ENCODE data around the gene DNM3. TPM values are rescaled to one million over a fixed set of nuclear protein-coding genes. Genes with fewer than 3 reads are reported as not detected.

DNM3 gene
- total RNA-seq, 1 donor from 2014 or later: 2.1 TPM

DNA sequence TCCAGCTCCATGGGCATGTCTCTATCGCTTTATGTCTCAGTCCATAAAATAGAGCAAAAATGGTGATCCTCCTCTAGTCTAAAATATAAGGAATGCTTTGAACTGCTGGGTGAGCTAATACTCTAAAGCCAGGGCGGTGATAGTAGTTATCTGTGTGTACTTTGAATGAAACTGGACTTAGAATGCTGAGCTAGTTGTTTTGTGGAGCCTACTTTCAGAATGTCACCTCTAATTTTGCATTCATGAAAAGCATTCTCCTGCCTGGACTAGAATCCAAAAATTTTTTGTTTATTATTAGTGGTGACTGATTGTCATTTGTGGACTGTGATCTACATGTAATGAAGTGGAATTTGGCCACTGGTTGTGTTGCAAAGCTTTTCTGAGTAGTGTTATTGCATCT lies 337.6 kb downstream of the DNM3 start:
- DNase-seq (no peak), ATAC-seq (ENCODE audit: low read depth) (no peak)
- H3K36me3 Mint-ChIP-seq (ENCODE audit: low read depth): peaks cover 3% of the 10 kb centered on the region
- ChIA-PET POLR2A (interaction anchor here (1.2 to 4.1 kb wide), 2 partner anchors 180 to 214 kb away, joined by 5 to 44 read pairs; no protein-coding TSS in a partner anchor), CTCF (interaction anchor here (0.8 to 1.1 kb wide), 2 partner anchors 176 to 221 kb away, joined by 3 read pairs; no protein-coding TSS in a partner anchor)
- no peak overlapping the region for H3K4me3 Mint-ChIP-seq
- H3K4me1 Mint-ChIP-seq: peaks cover 35% of the 10 kb centered on the region
- H3K27ac Mint-ChIP-seq: no peak overlapping the region
- no peaks in the 10 kb centered on the region for H3K9me3 Mint-ChIP-seq
- no peaks in the 10 kb centered on the region for H3K27me3 Mint-ChIP-seq
- intact Hi-C loops (cut with micrococcal nuclease): no loop called here
- no peak for TF ChIP-seq CTCF (IDR thresholded peaks at IDR 0.05)

DNA sequence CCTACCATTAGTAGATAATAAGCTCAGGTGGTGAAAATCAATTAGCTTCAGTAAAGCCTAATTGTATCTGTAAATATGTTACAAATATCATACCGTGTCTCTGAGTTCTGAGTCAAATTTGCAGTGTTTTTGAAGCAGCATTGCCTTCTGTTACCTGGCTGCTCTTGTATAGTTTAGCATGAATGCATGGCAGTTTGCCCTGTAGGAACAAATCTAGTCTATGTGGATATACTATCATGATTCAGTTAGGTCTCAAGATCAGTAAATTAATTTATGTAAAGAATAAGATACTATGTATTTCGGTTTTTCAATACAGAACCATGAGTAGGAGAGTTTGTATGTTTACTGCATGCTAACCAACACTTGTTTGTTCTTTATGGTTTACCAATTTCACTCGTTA lies 338.6 kb downstream of the DNM3 start:
- Mint-ChIP-seq H3K4me1 (peaks cover 45% of the 10 kb centered on the region), H3K9me3 (no peaks in the 10 kb centered on the region), H3K27me3 (no peaks in the 10 kb centered on the region), H3K4me3 (no peak overlapping the region), H3K36me3 (ENCODE audit: low read depth) (peaks cover 3% of the 10 kb centered on the region), H3K27ac (peak overlapping the region; percentile 61)
- TF ChIP-seq CTCF (IDR thresholded peaks at IDR 0.05): no peak
- ChIA-PET CTCF (interaction anchor here (1.6 to 1.9 kb wide), 2 partner anchors 89 to 211 kb away, joined by 4 to 6 read pairs; no protein-coding TSS in a partner anchor), POLR2A (interaction anchor here (1.7 to 4.1 kb wide), 2 partner anchors 26 to 212 kb away, joined by 7 to 44 read pairs; no protein-coding TSS in a partner anchor)
- DNase-seq (no peak), ATAC-seq (ENCODE audit: low read depth) (no peak)
- intact Hi-C loops (cut with micrococcal nuclease): loop anchor here (2.0 to 10.0 kb wide), 6 partner anchors 43 to 1975 kb away; partner anchors contain the start of genes PIGC and RABGAP1L

- Mint-ChIP-seq H3K4me1 (peaks cover 53% of the 10 kb centered on the region), H3K36me3 (ENCODE audit: low read depth) (peaks cover 4% of the 10 kb centered on the region), H3K9me3 (no peaks in the 10 kb centered on the region), H3K27me3 (no peaks in the 10 kb centered on the region), H3K27ac (peak overlapping the region; percentile 97), H3K4me3 (peak overlapping the region; percentile 79)
- ATAC-seq (ENCODE audit: low read depth): peak; percentile 76
- DNase-seq: no peak
- POLR2A ChIA-PET: interaction anchor here (0.7 to 4.1 kb wide), 13 partner anchors 13 to 1688 kb away, joined by 3 to 44 read pairs (median 7); partner anchors contain the start of genes SUCO and ZBTB37
- CTCF ChIA-PET: interaction anchor here (0.8 to 2.4 kb wide), 6 partner anchors 90 to 217 kb away, joined by 3 to 9 read pairs (median 6); no protein-coding TSS in a partner anchor
- intact Hi-C loops (cut with micrococcal nuclease): loop anchor here (1.0 to 10.0 kb wide), 11 partner anchors 26 to 1974 kb away; partner anchors contain the start of genes METTL13, PIGC and RABGAP1L
- no peak for TF ChIP-seq CTCF (IDR thresholded peaks at IDR 0.05)
Measured at GRCh38 chr1:172180501-172181285, 339.4 kb downstream of the DNM3 start.

GRCh38 chr1:172184506-172185191 lies 343.4 kb downstream of the DNM3 start:
- no peak for TF ChIP-seq CTCF (IDR thresholded peaks at IDR 0.05)
- Mint-ChIP-seq H3K27me3 (no peaks in the 10 kb centered on the region), H3K9me3 (no peaks in the 10 kb centered on the region), H3K27ac (peak overlapping the region; percentile 92), H3K36me3 (ENCODE audit: low read depth) (peaks cover 4% of the 10 kb centered on the region), H3K4me3 (peak overlapping the region; percentile 57), H3K4me1 (peaks cover 92% of the 10 kb centered on the region)
- DNase-seq: no peak
- intact Hi-C loops (cut with micrococcal nuclease): loop anchor here (1.0 to 10.0 kb wide), 7 partner anchors 43 to 1970 kb away; partner anchors contain the start of genes PIGC and RABGAP1L
- ChIA-PET POLR2A (interaction anchor here (0.8 to 1.9 kb wide), 10 partner anchors 13 to 213 kb away, joined by 3 to 11 read pairs (median 6); no protein-coding TSS in a partner anchor), CTCF (interaction anchor here (0.6 to 2.7 kb wide), 4 partner anchors 158 to 254 kb away, joined by 3 to 16 read pairs (median 4); no protein-coding TSS in a partner anchor)
- no peak for ATAC-seq (ENCODE audit: low read depth)
